Medulla oblongata (tissue), 1 donor: ENCODE data around the gene KIAA1549.

Experiments used
- DNase-seq: peaks from one replicate; pipeline ENCODE4 v3.0.0-alpha.2; 2015; ENCODE audit errors: extremely low spot score

The KIAA1549 gene

GRCh38 chr7:138852469-138852868, 128.7 kb downstream of the KIAA1549 start:
- DNase-seq: no peak

- DNase-seq: no peak
Observed at GRCh38 chr7:138849701-138850100, 131.5 kb downstream of the KIAA1549 start.

GRCh38 chr7:138848056-138848980, 132.9 kb downstream of the KIAA1549 start:
- DNase-seq: no peak

GRCh38 chr7:138845711-138846110, 135.5 kb downstream of the KIAA1549 start:
- no peak for DNase-seq

- no peak for DNase-seq
Observed at GRCh38 chr7:138843632-138844580, 137.3 kb downstream of the KIAA1549 start.

GRCh38 chr7:138842111-138842510, 139.1 kb downstream of the KIAA1549 start:
- no peak for DNase-seq

GRCh38 chr7:138838166-138838565, 143.0 kb downstream of the KIAA1549 start:
- no peak for DNase-seq

- DNase-seq: no peak
Observed at GRCh38 chr7:138837627-138838026, 143.6 kb downstream of the KIAA1549 start.

- no peak for DNase-seq
Observed at GRCh38 chr7:138835087-138835486, 146.1 kb downstream of the KIAA1549 start.

GRCh38 chr7:138834583-138834982, 146.6 kb downstream of the KIAA1549 start:
- no peak for DNase-seq

GRCh38 chr7:138833596-138833995, 147.6 kb downstream of the KIAA1549 start:
- DNase-seq: no peak

- no peak for DNase-seq
Observed at GRCh38 chr7:138832966-138833365, 148.2 kb downstream of the KIAA1549 start.

- DNase-seq: no peak
Observed at GRCh38 chr7:138829335-138829734, 151.9 kb downstream of the KIAA1549 start.

- no peak for DNase-seq
Observed at GRCh38 chr7:138828302-138828701, 152.9 kb downstream of the KIAA1549 start.

- no peak for DNase-seq
Observed at GRCh38 chr7:138825049-138825721, 156.0 kb downstream of the KIAA1549 start.

- no peak for DNase-seq
Observed at GRCh38 chr7:138822867-138823535, 158.2 kb downstream of the KIAA1549 start.

GRCh38 chr7:138821912-138822311, 159.3 kb downstream of the KIAA1549 start:
- DNase-seq: no peak

GRCh38 chr7:138819625-138820024, 161.6 kb downstream of the KIAA1549 start:
- DNase-seq: no peak

GRCh38 chr7:138816650-138817049, 164.5 kb downstream of the KIAA1549 start:
- DNase-seq: no peak

- no peak for DNase-seq
Observed at GRCh38 chr7:138814816-138815332, 166.3 kb downstream of the KIAA1549 start.

- no peak for DNase-seq
Observed at GRCh38 chr7:138813945-138814344, 167.2 kb downstream of the KIAA1549 start.
